ENCODE measurements around the gene TMEM141.
"Not testable (repeated sequence)": the region's sequence is repeated elsewhere in the genome, so short reads cannot be mapped to it uniquely, and the experiment has no call there.

TMEM141 gene

GRCh38 chr9:136835932-136836904 is 45.1 kb downstream of the TMEM141 start:
- no peak for DNase-seq

- DNase-seq, result no peak
Observed at GRCh38 chr9:136837146-136837855, 46.2 kb downstream of the TMEM141 start.

GRCh38 chr9:136837856-136838277 is 46.7 kb downstream of the TMEM141 start:
- DNase-seq, result not testable (repeated sequence)

- DNase-seq, result no peak
Observed at GRCh38 chr9:136838314-136839228, 47.4 kb downstream of the TMEM141 start.

GRCh38 chr9:136839229-136840139 is 48.3 kb downstream of the TMEM141 start:
- DNase-seq, result no peak

GRCh38 chr9:136840140-136840876 is 49.2 kb downstream of the TMEM141 start:
- DNase-seq, result no peak

GRCh38 chr9:136840877-136841645 is 49.9 kb downstream of the TMEM141 start:
- peak; percentile 16 to 72 for DNase-seq

- DNase-seq, result peak in 1 of 2 experiments; percentile 58
Observed at GRCh38 chr9:136841646-136842379, 50.7 kb downstream of the TMEM141 start.

GRCh38 chr9:136842380-136842948 is 51.3 kb downstream of the TMEM141 start, which contains the start of gene AJM1:
Gene AJM1, plus strand, starts transcription at chr9:136842478. Its CDS starts 1,937 bp downstream, at chr9:136844415.
- peak; percentile 12 to 63 for DNase-seq

All from NCI-H446 (cell line).